ENCODE measurements around the gene MRPS5. TPM values are rescaled to one million over a fixed set of nuclear protein-coding genes. Genes with fewer than 3 reads are reported as not detected.

MRPS5 gene
- total RNA-seq, result 45.2 to 47.6 TPM (median 45.8 TPM) in 3 replicates

DNA sequence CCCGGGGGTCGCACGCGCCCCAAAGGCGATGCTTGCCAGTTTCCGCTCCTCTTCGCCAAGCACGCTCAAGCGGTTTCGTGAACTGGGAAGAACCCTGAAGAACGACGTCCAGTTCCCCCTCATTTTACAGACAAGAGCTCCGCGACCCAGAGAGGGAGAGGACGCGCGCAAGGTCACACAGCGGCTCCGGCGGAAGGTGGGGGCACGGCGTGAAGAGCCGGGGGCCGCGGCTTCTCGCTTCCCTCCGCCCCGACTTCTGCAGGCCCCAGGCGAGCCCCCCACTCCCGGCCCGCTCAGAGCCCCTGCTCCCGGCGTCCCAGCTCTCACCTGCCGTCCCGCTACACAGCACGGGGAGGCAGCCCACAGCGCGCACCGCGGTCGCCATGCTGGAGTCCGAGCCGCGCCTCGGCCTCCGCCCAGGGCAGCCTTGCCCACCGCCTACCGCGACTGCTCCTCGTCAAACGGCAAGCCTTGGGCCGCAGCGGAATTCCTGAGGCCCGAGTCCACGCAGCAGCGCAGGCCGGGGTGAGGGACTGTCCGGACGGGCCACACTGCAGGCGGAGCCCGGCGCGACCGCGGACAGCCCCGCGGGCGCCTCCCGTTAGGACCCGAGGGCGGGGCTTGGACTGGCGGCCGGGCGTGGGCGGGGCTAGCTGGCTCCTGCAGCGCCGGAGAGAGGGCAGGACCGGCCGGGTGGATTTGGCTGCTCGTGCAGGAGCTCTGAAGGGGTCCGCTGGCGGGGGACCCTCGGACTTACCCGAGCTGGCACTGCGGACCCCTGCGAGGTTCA, at the start of gene MRPS5:
MRPS5 (minus strand) TSS at position 402 of the 790 bp plus-strand sequence; CDS start at position 385, 17 bp downstream.
- Mint-ChIP-seq H3K36me3 (peaks cover 4% of the 10 kb centered on the region), H3K27me3 (ENCODE audit: low read depth) (peaks cover 2% of the 10 kb centered on the region), H3K9me3 (no peaks in the 10 kb centered on the region), H3K27ac (peak within 1 kb of the TSS; percentile 93), H3K4me3 (peak within 1 kb of the TSS; percentile 97), H3K4me1 (peaks cover 29% of the 10 kb centered on the region)
- TF ChIP-seq, protein P1, sequence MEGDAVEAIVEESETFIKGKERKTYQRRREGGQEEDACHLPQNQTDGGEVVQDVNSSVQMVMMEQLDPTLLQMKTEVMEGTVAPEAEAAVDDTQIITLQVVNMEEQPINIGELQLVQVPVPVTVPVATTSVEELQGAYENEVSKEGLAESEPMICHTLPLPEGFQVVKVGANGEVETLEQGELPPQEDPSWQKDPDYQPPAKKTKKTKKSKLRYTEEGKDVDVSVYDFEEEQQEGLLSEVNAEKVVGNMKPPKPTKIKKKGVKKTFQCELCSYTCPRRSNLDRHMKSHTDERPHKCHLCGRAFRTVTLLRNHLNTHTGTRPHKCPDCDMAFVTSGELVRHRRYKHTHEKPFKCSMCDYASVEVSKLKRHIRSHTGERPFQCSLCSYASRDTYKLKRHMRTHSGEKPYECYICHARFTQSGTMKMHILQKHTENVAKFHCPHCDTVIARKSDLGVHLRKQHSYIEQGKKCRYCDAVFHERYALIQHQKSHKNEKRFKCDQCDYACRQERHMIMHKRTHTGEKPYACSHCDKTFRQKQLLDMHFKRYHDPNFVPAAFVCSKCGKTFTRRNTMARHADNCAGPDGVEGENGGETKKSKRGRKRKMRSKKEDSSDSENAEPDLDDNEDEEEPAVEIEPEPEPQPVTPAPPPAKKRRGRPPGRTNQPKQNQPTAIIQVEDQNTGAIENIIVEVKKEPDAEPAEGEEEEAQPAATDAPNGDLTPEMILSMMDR (IDR thresholded peaks at IDR 0.05; ENCODE audit: unreplicated experiment), result no peak
- peak; percentile 76 to 90 for DNase-seq (ENCODE audit: low spot score in 2 of 2, unreplicated experiment in 2 of 2)

DNA sequence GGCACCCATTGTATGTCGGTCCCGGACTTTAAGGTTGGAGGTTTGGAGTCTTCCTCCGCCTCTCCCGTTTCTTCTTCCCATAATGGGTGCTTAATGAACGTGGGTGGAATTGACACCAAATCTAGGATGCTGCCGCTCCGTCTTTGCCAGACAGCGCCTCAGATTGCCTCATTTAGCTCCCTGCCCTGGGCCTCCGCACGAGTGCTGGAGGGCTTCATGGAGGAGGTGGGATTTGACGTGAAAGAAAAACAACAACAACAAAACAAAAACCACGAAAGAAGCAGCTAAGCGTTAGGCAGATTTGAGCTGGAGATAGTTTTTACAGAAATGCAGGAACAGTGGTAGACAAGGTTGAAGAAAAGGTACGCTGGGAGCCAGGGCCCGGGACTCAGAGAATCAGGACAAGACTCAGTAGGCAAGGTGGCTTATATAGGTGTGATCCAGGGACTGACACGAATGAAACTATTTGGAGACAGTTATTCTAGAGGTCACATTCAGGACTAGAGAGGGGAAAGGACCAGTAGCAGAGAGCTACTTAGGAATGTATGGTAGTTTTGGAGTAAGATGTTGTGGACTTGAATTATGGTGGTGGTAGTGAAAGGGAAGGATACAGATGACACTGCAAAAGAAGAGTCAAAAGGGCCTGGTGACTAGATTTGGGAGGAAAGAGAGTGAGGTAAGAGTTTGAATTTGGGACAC, 44.6 kb upstream of the MRPS5 start:
- H3K4me3 Mint-ChIP-seq, result peak overlapping the region; percentile 94
- no peak for DNase-seq (ENCODE audit: low spot score in 2 of 2, unreplicated experiment in 2 of 2)
- peaks cover 27% of the 10 kb centered on the region for H3K4me1 Mint-ChIP-seq
- TF ChIP-seq, protein P1 (IDR thresholded peaks at IDR 0.05; ENCODE audit: unreplicated experiment), result no peak
- peak overlapping the region; percentile 95 for H3K27ac Mint-ChIP-seq
- no peaks in the 10 kb centered on the region for H3K9me3 Mint-ChIP-seq
- no peaks in the 10 kb centered on the region for H3K36me3 Mint-ChIP-seq
- no peaks in the 10 kb centered on the region for H3K27me3 Mint-ChIP-seq (ENCODE audit: low read depth)

DNA sequence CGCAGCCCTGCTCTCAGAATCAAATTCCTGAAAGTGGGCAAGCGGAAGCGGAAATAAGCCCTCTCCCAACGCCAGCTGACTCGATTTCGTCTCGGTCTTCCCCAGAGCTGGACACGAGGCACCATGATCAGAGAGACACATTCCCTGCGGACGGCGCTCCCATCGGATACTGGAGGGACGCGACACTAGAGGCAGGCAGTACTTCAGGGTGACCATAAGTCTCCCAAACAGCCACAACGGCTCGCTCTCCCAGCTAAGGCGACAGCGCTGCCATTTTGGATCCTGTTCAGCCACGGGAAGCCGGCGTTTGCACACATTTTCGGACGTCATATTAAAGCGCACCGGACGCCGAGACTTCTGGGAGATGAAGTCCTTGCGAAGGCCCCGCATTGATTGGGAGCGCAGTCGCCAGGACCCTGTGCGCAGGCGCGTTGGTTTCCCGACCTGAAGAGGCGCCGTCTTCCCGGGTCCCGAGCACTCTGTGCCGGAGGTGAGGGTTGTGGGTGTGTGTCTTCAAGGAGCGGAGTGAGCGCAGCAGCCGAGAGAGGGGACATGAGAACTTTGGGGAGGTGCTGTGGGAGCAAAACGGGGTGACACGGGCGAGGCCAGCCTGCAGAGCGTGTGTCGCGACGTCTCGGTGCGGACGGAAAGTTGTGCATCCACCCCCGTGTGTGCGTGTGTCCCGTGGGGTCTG, 43.9 kb upstream of the MRPS5 start, which contains the start of gene ZNF2:
ZNF2 (plus strand) TSS at position 439 of the 694 bp plus-strand sequence. CDS start 10,418 bp downstream, outside the sequence.
- Mint-ChIP-seq H3K36me3 (no peaks in the 10 kb centered on the region), H3K27ac (peak within 1 kb of the TSS; percentile 95), H3K4me1 (peaks cover 27% of the 10 kb centered on the region), H3K4me3 (peak within 1 kb of the TSS; percentile 94), H3K27me3 (ENCODE audit: low read depth) (no peaks in the 10 kb centered on the region), H3K9me3 (no peaks in the 10 kb centered on the region)
- DNase-seq (ENCODE audit: low spot score in 2 of 2, unreplicated experiment in 2 of 2), result peak; percentile 95 to 97
- TF ChIP-seq, protein P1 (IDR thresholded peaks at IDR 0.05; ENCODE audit: unreplicated experiment), result no peak

DNA sequence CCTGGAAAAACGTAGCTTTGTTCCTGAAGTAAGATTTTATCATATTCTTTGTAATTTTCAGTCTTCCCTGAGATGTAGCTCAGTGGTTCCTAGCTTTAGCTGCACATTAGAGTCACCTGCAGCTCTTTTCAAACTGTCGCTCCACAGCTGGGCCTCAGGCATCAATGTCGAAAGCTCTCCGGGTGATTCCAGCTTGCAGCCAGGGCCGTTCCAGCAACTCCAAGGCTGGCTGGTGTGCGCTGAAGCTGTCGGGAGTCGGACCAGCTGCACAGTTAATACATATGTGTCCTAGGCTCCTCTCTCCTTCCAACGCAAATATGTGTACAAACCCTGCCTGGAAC, 43.4 kb upstream of the MRPS5 start:
- TF ChIP-seq, protein P1 (IDR thresholded peaks at IDR 0.05; ENCODE audit: unreplicated experiment), result no peak
- Mint-ChIP-seq H3K4me1 (peaks cover 27% of the 10 kb centered on the region), H3K27ac (peak overlapping the region; percentile 95), H3K27me3 (ENCODE audit: low read depth) (no peaks in the 10 kb centered on the region), H3K36me3 (no peaks in the 10 kb centered on the region), H3K4me3 (peak overlapping the region; percentile 94), H3K9me3 (no peaks in the 10 kb centered on the region)
- no peak for DNase-seq (ENCODE audit: low spot score in 2 of 2, unreplicated experiment in 2 of 2)

DNA sequence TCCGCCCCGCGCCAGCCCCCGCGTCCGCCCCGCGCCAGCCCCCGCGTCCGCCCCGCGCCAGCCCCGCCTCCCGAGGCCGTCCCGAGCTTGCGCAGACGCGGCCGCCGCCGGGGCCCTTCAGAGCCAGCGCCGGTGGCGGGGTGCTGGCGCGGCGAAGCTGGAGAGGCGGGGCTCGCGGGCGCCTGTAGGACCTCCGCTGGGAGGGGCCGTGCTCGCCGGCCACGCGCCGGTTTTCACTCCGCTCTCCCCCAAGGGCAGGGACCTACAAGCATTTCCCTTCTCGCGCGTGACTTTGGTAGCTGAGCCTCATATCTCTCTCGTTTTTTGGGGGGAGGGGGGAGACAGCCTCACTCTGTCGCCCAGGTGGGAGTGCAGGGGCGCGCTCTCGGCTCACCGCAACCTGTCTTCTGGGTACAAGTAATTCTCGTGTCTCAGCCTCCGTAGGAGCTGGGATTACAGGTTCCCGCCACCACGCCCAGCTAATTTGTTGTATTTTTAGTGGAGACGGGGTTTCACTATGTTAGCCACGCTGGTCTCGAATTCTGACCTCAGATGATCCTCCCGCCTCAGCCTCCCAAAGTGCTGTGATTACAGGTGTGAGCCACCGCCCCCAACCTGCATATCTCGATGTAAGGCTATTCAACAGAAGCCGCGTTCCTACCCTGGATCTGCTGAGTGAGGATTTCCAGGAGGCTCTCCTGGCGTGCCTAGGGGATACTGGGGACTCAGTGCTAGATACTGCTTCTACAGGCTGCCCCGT, 38.3 kb upstream of the MRPS5 start, which contains the start of gene ZNF514:
ZNF514 (minus strand) TSS at position 159 of the 760 bp plus-strand sequence. CDS start 6,595 bp downstream, outside the sequence.
- H3K27ac Mint-ChIP-seq, result peak within 1 kb of the TSS; percentile 95
- peaks cover 21% of the 10 kb centered on the region for H3K36me3 Mint-ChIP-seq
- no peaks in the 10 kb centered on the region for H3K27me3 Mint-ChIP-seq (ENCODE audit: low read depth)
- H3K4me3 Mint-ChIP-seq, result peak within 1 kb of the TSS; percentile 85
- H3K9me3 Mint-ChIP-seq, result peaks cover 17% of the 10 kb centered on the region
- TF ChIP-seq, protein P1 (IDR thresholded peaks at IDR 0.05; ENCODE audit: unreplicated experiment), result no peak
- H3K4me1 Mint-ChIP-seq, result peaks cover 23% of the 10 kb centered on the region
- DNase-seq (ENCODE audit: low spot score in 2 of 2, unreplicated experiment in 2 of 2), result peak; percentile 76 to 87
